A549 (cell line): ENCODE measurements around the gene MGMT. TPM values are rescaled to one million over a fixed set of nuclear protein-coding genes. Genes with fewer than 3 reads are reported as not detected.

Experiments used
- ATAC-seq, 2 experiments: fragments of 200-7000 bp in 1 of 2; fragments of >200 bp in 1 of 2; cut with Nextera tagmentation in 1 of 2; cut with Tn5 transposase in 1 of 2; 3 replicates each; pipeline versions ENCODE4 v1.8.0 to v1.9.1; 2018 to 2020; ENCODE audit warnings: mild to moderate bottlenecking in 1 of 2, moderate library complexity in 1 of 2
- CTCF ChIA-PET: fragments of 300-600 bp; sonication (Branson Sonifier 250); formaldehyde crosslinking; extraction: SDS; loops from one replicate; lab custom pipeline; 2021; ENCODE audit warnings: antibody characterized with exemption, inconsistent platforms; lab: Yijun Ruan, JAX
- POLR2A ChIA-PET: fragments of 350-600 bp; formaldehyde crosslinking; extraction: SDS; loops from one replicate; lab custom pipeline; 2021; ENCODE audit warnings: antibody characterized with exemption, inconsistent platforms; lab: Yijun Ruan, JAX
- DNase-seq, 2 experiments: peaks; one replicate each; pipeline versions ENCODE4 v3.0.0 to v3.0.0-alpha.2; 2011 to 2016; ENCODE audit warnings: low read depth in 1 of 2, low spot score in 1 of 2
- FAIRE-seq: peaks from 2 replicates; lab custom pipeline; 2011; peaks lifted over from hg19 to GRCh38; lab: Jason Lieb, UNC
- H3K27ac ChIP-seq, 2 experiments: fragments of >200 bp; sonication (Bioruptor Twin); formaldehyde crosslinking; 3 replicates each; pipeline ENCODE4 v1.5.1; 2016 to 2017
- H3K4me1 ChIP-seq: fragments of >200 bp; sonication (Bioruptor Twin); formaldehyde crosslinking; 3 replicates; pipeline ENCODE4 v1.6.1; 2016
- H3K4me2 ChIP-seq: fragments of >200 bp; sonication (Bioruptor Twin); formaldehyde crosslinking; 3 replicates; pipeline ENCODE4 v1.6.1; 2016
- H3K4me3 ChIP-seq: fragments of >200 bp; sonication (Bioruptor Twin); formaldehyde crosslinking; 3 replicates; pipeline ENCODE4 v1.5.1; 2016
- H3K9me3 ChIP-seq: fragments of >200 bp; sonication (Bioruptor Twin); formaldehyde crosslinking; 3 replicates; pipeline ENCODE4 v1.6.1; 2016
- CBX8 ChIP-seq: fragments of 200-600 bp; sonication (generic); IDR thresholded peaks from 2 replicates; pipeline ENCODE4 v1.6.1; 2016
- CHD2 ChIP-seq: fragments of 150-350 bp; IDR thresholded peaks from 2 replicates; pipeline ENCODE4 v1.6.1; 2014; ENCODE audit warnings: low read length; ENCODE audit not compliant: partially characterized antibody
- EHMT2 ChIP-seq: fragments of 200-600 bp; sonication (generic); IDR thresholded peaks from 2 replicates; pipeline ENCODE4 v1.6.1; 2016; ENCODE audit warnings: antibody characterized with exemption, low read depth, mild to moderate bottlenecking, moderate library complexity
- EP300 ChIP-seq, 2 experiments: fragments of >200 bp; sonication (Bioruptor Twin); formaldehyde crosslinking; IDR thresholded peaks; 2 replicates in 1 of 2; 3 replicates in 1 of 2; pipeline ENCODE4 v1.6.1; 2016 to 2017
- FOXS1 ChIP-seq: fragments of 250-450 bp; sonication (Bioruptor Pico); IDR thresholded peaks from 2 replicates; pipeline ENCODE4 v1.5.0; 2020; ENCODE audit warnings: mild to moderate bottlenecking, moderate library complexity
- GATA3 ChIP-seq: IDR thresholded peaks from 2 replicates; pipeline ENCODE4 v1.6.1; 2012; ENCODE audit warnings: borderline replicate concordance
- HDAC2 ChIP-seq: fragments of 200-600 bp; sonication (generic); IDR thresholded peaks from 2 replicates; pipeline ENCODE4 v1.6.1; 2016
- JUN ChIP-seq, 2 experiments: fragments of >200 bp; sonication (Bioruptor Twin); formaldehyde crosslinking; IDR thresholded peaks; 2 replicates in 1 of 2; 3 replicates in 1 of 2; pipeline ENCODE4 v1.6.1; 2016 to 2017
- JUNB ChIP-seq: fragments of >200 bp; sonication (Bioruptor Twin); formaldehyde crosslinking; IDR thresholded peaks from 2 replicates; pipeline ENCODE4 v1.6.1; 2016
- KDM1A ChIP-seq: fragments of 200-600 bp; sonication (generic); IDR thresholded peaks from 2 replicates; pipeline ENCODE4 v1.6.1; 2016; ENCODE audit warnings: low read depth, mild to moderate bottlenecking
- KDM5A ChIP-seq: fragments of 200-600 bp; sonication (generic); IDR thresholded peaks from 2 replicates; pipeline ENCODE4 v1.6.1; 2016; ENCODE audit warnings: antibody characterized with exemption, mild to moderate bottlenecking
- MYC ChIP-seq: IDR thresholded peaks from 2 replicates; pipeline ENCODE4 v1.6.1; 2012; ENCODE audit warnings: mild to moderate bottlenecking, inconsistent platforms, low read length, improper control_type of control experiment, borderline replicate concordance
- NFE2L2 ChIP-seq: fragments of 150-350 bp; conservative IDR thresholded peaks from 2 replicates; pipeline ENCODE4 v1.6.1; 2014; ENCODE audit warnings: low read length
- NPAS2 ChIP-seq: fragments of 250-450 bp; sonication (Bioruptor Pico); IDR thresholded peaks from 2 replicates; pipeline ENCODE4 v1.8.0; 2022; ENCODE audit warnings: mild to moderate bottlenecking, moderate library complexity, borderline replicate concordance
- NR3C1 ChIP-seq: fragments of >200 bp; sonication (Bioruptor Twin); formaldehyde crosslinking; IDR thresholded peaks from 3 replicates; pipeline ENCODE4 v1.6.1; 2017
- POLR2A ChIP-seq: IDR thresholded peaks from 2 replicates; pipeline ENCODE4 v1.6.1; 2012; ENCODE audit warnings: mild to moderate bottlenecking, low read length
- POLR2AphosphoS2 ChIP-seq: conservative IDR thresholded peaks from 2 replicates; pipeline ENCODE4 v1.6.1; 2012; ENCODE audit warnings: low read length, improper control_type of control experiment, inconsistent platforms
- RNF2 ChIP-seq: fragments of 200-600 bp; sonication (generic); IDR thresholded peaks from 2 replicates; pipeline ENCODE4 v1.6.1; 2016; ENCODE audit warnings: low read depth, mild to moderate bottlenecking, antibody characterized with exemption, moderate library complexity, borderline replicate concordance
- SMC3 ChIP-seq: fragments of >200 bp; sonication (Bioruptor Twin); formaldehyde crosslinking; IDR thresholded peaks from 3 replicates; pipeline ENCODE4 v1.6.1; 2018; ENCODE audit warnings: inconsistent platforms
- SREBF2 ChIP-seq: fragments of 450-650 bp; IDR thresholded peaks from 2 replicates; pipeline ENCODE4 v1.6.1; 2014; ENCODE audit warnings: mild to moderate bottlenecking, moderate library complexity
- TP53 ChIP-seq: fragments of 250-450 bp; sonication (Bioruptor Pico); IDR thresholded peaks from 2 replicates; pipeline ENCODE4 v1.5.0; 2021; ENCODE audit warnings: mild to moderate bottlenecking, moderate library complexity
- ZSCAN20 ChIP-seq: fragments of 250-450 bp; sonication (Bioruptor Pico); IDR thresholded peaks from 2 replicates; pipeline ENCODE4 v1.8.0; 2022; ENCODE audit warnings: mild to moderate bottlenecking, moderate library complexity
- WGBS: methylation state at CpG from one replicate; pipeline ENCODE4 v1.1.6; 2017; ENCODE audit errors: missing lambda C conversion rate; 5-methylcytosine and 5-hydroxymethylcytosine counted together
- polyA plus RNA-seq, 4 experiments: library from polyadenylated mRNA; depleted of rRNA in 3 of 4; stranded (reverse); fragments of >200 nt; fragmentation: RNase III in 1 of 4; extraction: RNeasy Plus Mini Kit Qiagen cat#74134 plus additional on column Dnase treatment in 1 of 4; gene quantifications; 2 replicates in 3 of 4; 3 replicates in 1 of 4; pipeline ENCODE4 v1.2.3, GENCODE V29; 2011 to 2017
- TF ChIP-seq, protein P1 (sequence below): fragments of 150-350 bp; IDR thresholded peaks from 2 replicates; pipeline ENCODE4 v1.6.1; 2014; ENCODE audit warnings: low read depth, mild to moderate bottlenecking, low read length
- TF ChIP-seq, protein P2 (sequence below): fragments of 250-450 bp; sonication (Bioruptor Pico); IDR thresholded peaks from 2 replicates; pipeline ENCODE4 v1.5.0; 2021; ENCODE audit warnings: mild to moderate bottlenecking, moderate library complexity, borderline replicate concordance
- TF ChIP-seq, protein P3 (sequence below): fragments of >200 bp; sonication (Bioruptor Twin); formaldehyde crosslinking; IDR thresholded peaks from 3 replicates; pipeline ENCODE4 v1.5.1; 2016
- TF ChIP-seq, protein P4 (sequence below): fragments of >200 bp; sonication (Bioruptor Twin); formaldehyde crosslinking; IDR thresholded peaks from 2 replicates; pipeline ENCODE4 v1.6.1; 2016
- TF ChIP-seq, protein P5 (sequence below): fragments of 200-600 bp; sonication (generic); IDR thresholded peaks from 2 replicates; pipeline ENCODE4 v1.6.1; 2016; ENCODE audit warnings: antibody characterized with exemption, mild to moderate bottlenecking, moderate library complexity

The MGMT gene
- polyA plus RNA-seq, 2 of the 4 experiments (the other 2 are of a cell fraction), result 4.9 to 5.2 TPM

DNA sequence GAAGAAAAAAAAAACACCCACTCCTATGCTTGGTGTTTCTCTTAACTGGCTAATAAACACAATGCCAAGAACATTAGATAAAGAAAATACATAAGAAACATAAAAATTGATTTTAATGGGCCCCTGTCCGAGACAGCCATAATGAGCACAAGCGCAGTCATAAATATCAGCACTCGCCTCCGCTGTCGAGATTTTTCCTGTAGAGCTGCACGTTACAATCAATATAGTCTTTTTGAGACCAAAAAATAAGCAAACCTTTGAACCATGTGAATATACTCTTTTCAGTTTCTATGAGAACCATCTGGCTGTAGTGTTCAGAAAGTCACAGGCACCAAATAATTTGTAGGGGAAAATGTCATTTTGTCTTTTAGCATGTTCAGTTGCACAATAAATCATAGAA lies 70.1 kb downstream of the MGMT start:
- POLR2A ChIA-PET, result no interaction called here
- Histone ChIP-seq H3K27ac (no peak overlapping the region), H3K4me2 (no peak overlapping the region), H3K4me3 (no peak overlapping the region), H3K9me3 (no peaks in the 10 kb centered on the region), H3K4me1 (no peaks in the 10 kb centered on the region)
- DNase-seq (no peak), ATAC-seq (no peak), FAIRE-seq (no peak)
- TF ChIP-seq GATA3 (no peak), RNF2 (no peak), KDM1A (no peak), KDM5A (no peak), NPAS2 (CRISPR knock-in tag) (no peak), EP300 (IDR thresholded peaks at IDR 0.05) (no peak), SMC3 (no peak), HDAC2 (no peak), NFE2L2 (no peak), FOXS1 (no peak), SREBF2 (no peak), JUNB (no peak), POLR2A (no peak), POLR2AphosphoS2 (no peak), TP53 (CRISPR knock-in tag) (no peak)
- TF ChIP-seq, protein P1, sequence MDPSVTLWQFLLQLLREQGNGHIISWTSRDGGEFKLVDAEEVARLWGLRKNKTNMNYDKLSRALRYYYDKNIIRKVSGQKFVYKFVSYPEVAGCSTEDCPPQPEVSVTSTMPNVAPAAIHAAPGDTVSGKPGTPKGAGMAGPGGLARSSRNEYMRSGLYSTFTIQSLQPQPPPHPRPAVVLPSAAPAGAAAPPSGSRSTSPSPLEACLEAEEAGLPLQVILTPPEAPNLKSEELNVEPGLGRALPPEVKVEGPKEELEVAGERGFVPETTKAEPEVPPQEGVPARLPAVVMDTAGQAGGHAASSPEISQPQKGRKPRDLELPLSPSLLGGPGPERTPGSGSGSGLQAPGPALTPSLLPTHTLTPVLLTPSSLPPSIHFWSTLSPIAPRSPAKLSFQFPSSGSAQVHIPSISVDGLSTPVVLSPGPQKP, result no peak
- TF ChIP-seq, protein P2, sequence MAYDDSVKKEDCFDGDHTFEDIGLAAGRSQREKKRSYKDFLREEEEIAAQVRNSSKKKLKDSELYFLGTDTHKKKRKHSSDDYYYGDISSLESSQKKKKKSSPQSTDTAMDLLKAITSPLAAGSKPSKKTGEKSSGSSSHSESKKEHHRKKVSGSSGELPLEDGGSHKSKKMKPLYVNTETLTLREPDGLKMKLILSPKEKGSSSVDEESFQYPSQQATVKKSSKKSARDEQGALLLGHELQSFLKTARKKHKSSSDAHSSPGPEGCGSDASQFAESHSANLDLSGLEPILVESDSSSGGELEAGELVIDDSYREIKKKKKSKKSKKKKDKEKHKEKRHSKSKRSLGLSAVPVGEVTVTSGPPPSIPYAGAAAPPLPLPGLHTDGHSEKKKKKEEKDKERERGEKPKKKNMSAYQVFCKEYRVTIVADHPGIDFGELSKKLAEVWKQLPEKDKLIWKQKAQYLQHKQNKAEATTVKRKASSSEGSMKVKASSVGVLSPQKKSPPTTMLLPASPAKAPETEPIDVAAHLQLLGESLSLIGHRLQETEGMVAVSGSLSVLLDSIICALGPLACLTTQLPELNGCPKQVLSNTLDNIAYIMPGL (CRISPR knock-in tag), result no peak
- TF ChIP-seq, protein P3, sequence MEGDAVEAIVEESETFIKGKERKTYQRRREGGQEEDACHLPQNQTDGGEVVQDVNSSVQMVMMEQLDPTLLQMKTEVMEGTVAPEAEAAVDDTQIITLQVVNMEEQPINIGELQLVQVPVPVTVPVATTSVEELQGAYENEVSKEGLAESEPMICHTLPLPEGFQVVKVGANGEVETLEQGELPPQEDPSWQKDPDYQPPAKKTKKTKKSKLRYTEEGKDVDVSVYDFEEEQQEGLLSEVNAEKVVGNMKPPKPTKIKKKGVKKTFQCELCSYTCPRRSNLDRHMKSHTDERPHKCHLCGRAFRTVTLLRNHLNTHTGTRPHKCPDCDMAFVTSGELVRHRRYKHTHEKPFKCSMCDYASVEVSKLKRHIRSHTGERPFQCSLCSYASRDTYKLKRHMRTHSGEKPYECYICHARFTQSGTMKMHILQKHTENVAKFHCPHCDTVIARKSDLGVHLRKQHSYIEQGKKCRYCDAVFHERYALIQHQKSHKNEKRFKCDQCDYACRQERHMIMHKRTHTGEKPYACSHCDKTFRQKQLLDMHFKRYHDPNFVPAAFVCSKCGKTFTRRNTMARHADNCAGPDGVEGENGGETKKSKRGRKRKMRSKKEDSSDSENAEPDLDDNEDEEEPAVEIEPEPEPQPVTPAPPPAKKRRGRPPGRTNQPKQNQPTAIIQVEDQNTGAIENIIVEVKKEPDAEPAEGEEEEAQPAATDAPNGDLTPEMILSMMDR, result no peak
- WGBS, result 54% methylated on average over 6 of the region's 6 CpGs
- CTCF ChIA-PET, result interaction anchor here (1.1 kb wide), 1 partner anchor 15 kb away, joined by 3 read pairs; no protein-coding TSS in a partner anchor

DNA sequence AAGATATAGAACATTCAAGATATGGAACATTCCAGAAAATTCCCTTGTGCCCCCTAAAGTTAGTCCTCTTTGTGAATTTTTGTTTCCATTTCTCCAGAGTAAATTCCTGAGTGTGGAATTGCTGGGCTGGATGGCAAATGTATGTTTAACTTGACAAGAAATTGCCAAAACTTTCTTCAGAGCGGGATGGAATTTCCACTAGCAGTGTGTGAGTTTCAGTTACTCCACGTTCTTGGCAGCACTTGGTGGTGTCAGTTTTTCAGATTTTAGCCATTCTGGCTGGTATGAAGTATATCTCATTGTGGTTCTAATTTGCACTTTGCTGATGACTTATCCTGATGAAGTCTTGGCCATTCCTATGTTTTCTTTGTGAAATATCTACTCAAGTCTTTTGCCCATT lies 71.2 kb downstream of the MGMT start:
- 19% methylated on average over 2 of the region's 2 CpGs for WGBS
- FAIRE-seq (no peak), DNase-seq (no peak), ATAC-seq (no peak)
- Histone ChIP-seq H3K4me3 (no peak overlapping the region), H3K27ac (no peak overlapping the region), H3K4me2 (no peak overlapping the region), H3K9me3 (no peaks in the 10 kb centered on the region), H3K4me1 (no peaks in the 10 kb centered on the region)
- TF ChIP-seq NR3C1 (no peak), MYC (no peak), ZSCAN20 (CRISPR knock-in tag) (no peak), HDAC2 (no peak), JUN (IDR thresholded peaks at IDR 0.05) (no peak), CBX8 (no peak), EHMT2 (no peak), GATA3 (no peak), CHD2 (no peak), SREBF2 (no peak), EP300 (IDR thresholded peaks at IDR 0.05) (no peak)
- TF ChIP-seq, protein P4, sequence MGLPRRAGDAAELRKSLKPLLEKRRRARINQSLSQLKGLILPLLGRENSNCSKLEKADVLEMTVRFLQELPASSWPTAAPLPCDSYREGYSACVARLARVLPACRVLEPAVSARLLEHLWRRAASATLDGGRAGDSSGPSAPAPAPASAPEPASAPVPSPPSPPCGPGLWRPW, result no peak
- TF ChIP-seq, protein P5, sequence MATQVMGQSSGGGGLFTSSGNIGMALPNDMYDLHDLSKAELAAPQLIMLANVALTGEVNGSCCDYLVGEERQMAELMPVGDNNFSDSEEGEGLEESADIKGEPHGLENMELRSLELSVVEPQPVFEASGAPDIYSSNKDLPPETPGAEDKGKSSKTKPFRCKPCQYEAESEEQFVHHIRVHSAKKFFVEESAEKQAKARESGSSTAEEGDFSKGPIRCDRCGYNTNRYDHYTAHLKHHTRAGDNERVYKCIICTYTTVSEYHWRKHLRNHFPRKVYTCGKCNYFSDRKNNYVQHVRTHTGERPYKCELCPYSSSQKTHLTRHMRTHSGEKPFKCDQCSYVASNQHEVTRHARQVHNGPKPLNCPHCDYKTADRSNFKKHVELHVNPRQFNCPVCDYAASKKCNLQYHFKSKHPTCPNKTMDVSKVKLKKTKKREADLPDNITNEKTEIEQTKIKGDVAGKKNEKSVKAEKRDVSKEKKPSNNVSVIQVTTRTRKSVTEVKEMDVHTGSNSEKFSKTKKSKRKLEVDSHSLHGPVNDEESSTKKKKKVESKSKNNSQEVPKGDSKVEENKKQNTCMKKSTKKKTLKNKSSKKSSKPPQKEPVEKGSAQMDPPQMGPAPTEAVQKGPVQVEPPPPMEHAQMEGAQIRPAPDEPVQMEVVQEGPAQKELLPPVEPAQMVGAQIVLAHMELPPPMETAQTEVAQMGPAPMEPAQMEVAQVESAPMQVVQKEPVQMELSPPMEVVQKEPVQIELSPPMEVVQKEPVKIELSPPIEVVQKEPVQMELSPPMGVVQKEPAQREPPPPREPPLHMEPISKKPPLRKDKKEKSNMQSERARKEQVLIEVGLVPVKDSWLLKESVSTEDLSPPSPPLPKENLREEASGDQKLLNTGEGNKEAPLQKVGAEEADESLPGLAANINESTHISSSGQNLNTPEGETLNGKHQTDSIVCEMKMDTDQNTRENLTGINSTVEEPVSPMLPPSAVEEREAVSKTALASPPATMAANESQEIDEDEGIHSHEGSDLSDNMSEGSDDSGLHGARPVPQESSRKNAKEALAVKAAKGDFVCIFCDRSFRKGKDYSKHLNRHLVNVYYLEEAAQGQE, result no peak
- TF ChIP-seq, protein P1, result no peak
- POLR2A ChIA-PET, result no interaction called here
- CTCF ChIA-PET, result no interaction called here
